GM12878 (cell line): ENCODE measurements around the gene MGAT5. TPM values are rescaled to one million over a fixed set of nuclear protein-coding genes. Genes with fewer than 3 reads are reported as not detected.

Experiments
- ATAC-seq: fragments of 200-7000 bp; cut with Tn5 transposase; 3 replicates; pipeline ENCODE4 v1.9.1; 2020; ENCODE audit warnings: mild to moderate bottlenecking, moderate library complexity
- BruUV-seq: library from RNA; stranded (reverse); fragments of 400-500 nt; replicated peaks from 2 replicates; lab custom pipeline; 2021; lab: Mats Ljungman, UMichigan
- CTCF ChIA-PET: fragments of 300-600 bp; sonication (Branson Sonifier 250); formaldehyde crosslinking; extraction: SDS; loops from one replicate; lab custom pipeline; 2021; ENCODE audit warnings: inconsistent platforms; lab: Yijun Ruan, JAX
- POLR2A ChIA-PET: fragments of 350-600 bp; formaldehyde crosslinking; extraction: SDS; loops from one replicate; lab custom pipeline; 2021; ENCODE audit warnings: inconsistent platforms; lab: Charles Lee
- RAD21 ChIA-PET: fragments of 300-600 bp; sonication (Branson Sonifier 250); formaldehyde crosslinking; loops from one replicate; lab custom pipeline; 2023; ENCODE audit warnings: antibody characterized with exemption; ENCODE audit not compliant: unreplicated experiment; lab: Charles Lee
- SMC1A ChIA-PET: fragments of 300-600 bp; sonication (Branson Sonifier 250); formaldehyde crosslinking; loops from one replicate; lab custom pipeline; 2023; ENCODE audit not compliant: unreplicated experiment, uncharacterized antibody; lab: Charles Lee
- DNase-seq: peaks from one replicate; pipeline ENCODE4 v3.0.0-alpha.2; 2011; ENCODE audit warnings: low read depth, low spot score
- FAIRE-seq: peaks from 3 replicates; lab custom pipeline; 2011; peaks lifted over from hg19 to GRCh38; lab: Jason Lieb, UNC
- H2AFZ ChIP-seq: 2 replicates; pipeline ENCODE4 v1.6.0; 2011; ENCODE audit warnings: low read depth, low read length, control low read depth; ENCODE audit not compliant: control insufficient read depth
- H3K27ac ChIP-seq: 2 replicates; pipeline ENCODE4 v1.5.1; 2011; ENCODE audit warnings: control low read depth; ENCODE audit not compliant: control insufficient read depth, insufficient read depth
- H3K27me3 ChIP-seq, 2 experiments: replicated peaks in 1 of 2; 2 replicates each; pipeline versions ENCODE4 v1.6.0 to v1.6.1; 2011; ENCODE audit warnings: low read length in 1 of 2; ENCODE audit not compliant: control insufficient read depth in 2 of 2, insufficient read depth in 2 of 2
- H3K36me3 ChIP-seq, 2 experiments: 2 replicates each; pipeline ENCODE4 v1.5.1; 2011; ENCODE audit warnings: low read length in 1 of 2; ENCODE audit not compliant: control insufficient read depth in 2 of 2, insufficient read depth in 2 of 2
- H3K4me1 ChIP-seq: 2 replicates; pipeline ENCODE4 v1.6.1; 2011; ENCODE audit warnings: mild to moderate bottlenecking, low read length, moderate library complexity, mixed read lengths; ENCODE audit not compliant: control insufficient read depth, insufficient read depth
- H3K4me2 ChIP-seq: 2 replicates; pipeline ENCODE4 v1.6.0; 2011; ENCODE audit warnings: control low read depth; ENCODE audit not compliant: control insufficient read depth, insufficient read depth
- H3K4me3 ChIP-seq: fragments of 200-600 bp; sonication (generic); 2 replicates; pipeline ENCODE4 v1.5.1; 2016
- H3K79me2 ChIP-seq: 2 replicates; pipeline ENCODE4 v1.6.0; 2011; ENCODE audit warnings: low read length; ENCODE audit not compliant: control insufficient read depth, insufficient read depth
- H3K9ac ChIP-seq: 2 replicates; pipeline ENCODE4 v1.8.0; 2011; ENCODE audit warnings: low read length, control low read depth, mixed read lengths; ENCODE audit not compliant: control insufficient read depth, insufficient read depth
- H3K9me3 ChIP-seq: replicated peaks from 3 replicates; pipeline ENCODE4 v1.5.1; 2011; ENCODE audit warnings: mild to moderate bottlenecking, low read length; ENCODE audit not compliant: control insufficient read depth, insufficient read depth
- H4K20me1 ChIP-seq: 2 replicates; pipeline ENCODE4 v1.6.0; 2011; ENCODE audit not compliant: control insufficient read depth, insufficient read depth
- ATF2 ChIP-seq: IDR thresholded peaks from 2 replicates; pipeline ENCODE4 v1.6.1; 2012; ENCODE audit warnings: low read length, inconsistent platforms
- BCL3 ChIP-seq: IDR thresholded peaks from 2 replicates; pipeline ENCODE4 v1.6.1; 2011; ENCODE audit warnings: borderline replicate concordance, low read depth, mild to moderate bottlenecking, moderate library complexity, low read length; ENCODE audit not compliant: insufficient read depth, poor library complexity, severe bottlenecking
- CHD2 ChIP-seq: IDR thresholded peaks from 2 replicates; pipeline ENCODE4 v1.6.1; 2011; ENCODE audit warnings: low read depth, low read length, improper control_type of control experiment, borderline replicate concordance
- GATAD2B ChIP-seq: fragments of 450-650 bp; conservative IDR thresholded peaks from 2 replicates; pipeline ENCODE4 v1.6.1; 2017; ENCODE audit warnings: low read depth, mild to moderate bottlenecking, moderate library complexity
- MTA3 ChIP-seq: IDR thresholded peaks from 2 replicates; pipeline ENCODE4 v1.6.1; 2012; ENCODE audit warnings: low read length, inconsistent platforms, borderline replicate concordance
- NFYA ChIP-seq: IDR thresholded peaks from 2 replicates; pipeline ENCODE4 v1.6.1; 2011; ENCODE audit warnings: low read depth, mild to moderate bottlenecking, low read length, improper control_type of control experiment, borderline replicate concordance
- NR2C2 ChIP-seq: IDR thresholded peaks from 2 replicates; pipeline ENCODE4 v1.6.1; 2011; ENCODE audit warnings: borderline replicate concordance, low read depth; ENCODE audit not compliant: control insufficient read depth, insufficient read length
- PAX8 ChIP-seq: fragments of 450-650 bp; IDR thresholded peaks from 2 replicates; pipeline ENCODE4 v1.6.1; 2017; ENCODE audit warnings: mild to moderate bottlenecking, moderate library complexity
- PBX3 ChIP-seq: IDR thresholded peaks from 2 replicates; pipeline ENCODE4 v1.6.1; 2011; ENCODE audit warnings: mild to moderate bottlenecking, low read depth, low read length, moderate library complexity; ENCODE audit not compliant: insufficient replicate concordance
- RB1 ChIP-seq: fragments of 450-650 bp; formaldehyde crosslinking; IDR thresholded peaks from 2 replicates; pipeline ENCODE4 v1.6.1; 2017; ENCODE audit warnings: mild to moderate bottlenecking, borderline replicate concordance
- RELA ChIP-seq: fragments of 450-650 bp; IDR thresholded peaks from 2 replicates; pipeline ENCODE4 v1.8.0; 2014; ENCODE audit warnings: borderline replicate concordance; ENCODE audit not compliant: partially characterized antibody
- SKIL ChIP-seq: fragments of 450-650 bp; IDR thresholded peaks from 2 replicates; pipeline ENCODE4 v1.6.1; 2017; ENCODE audit warnings: mild to moderate bottlenecking, low read depth, inconsistent platforms; ENCODE audit not compliant: poor library complexity, severe bottlenecking
- SPI1 ChIP-seq: IDR thresholded peaks from 2 replicates; pipeline ENCODE4 v1.6.1; 2011; ENCODE audit warnings: low read depth, mild to moderate bottlenecking, low read length, moderate library complexity, borderline replicate concordance; ENCODE audit not compliant: insufficient read depth
- TAF1 ChIP-seq: IDR thresholded peaks from 2 replicates; pipeline ENCODE4 v1.6.1; 2011; ENCODE audit warnings: mild to moderate bottlenecking, low read depth, low read length, borderline replicate concordance
- TCF12 ChIP-seq: IDR thresholded peaks from 2 replicates; pipeline ENCODE4 v1.6.1; 2011; ENCODE audit warnings: low read depth, mild to moderate bottlenecking, low read length
- YY1 ChIP-seq: IDR thresholded peaks from 2 replicates; pipeline ENCODE4 v1.6.1; 2011; ENCODE audit warnings: low read depth, mild to moderate bottlenecking, low read length
- ZNF207 ChIP-seq: fragments of 450-650 bp; IDR thresholded peaks from 2 replicates; pipeline ENCODE4 v1.6.1; 2014; ENCODE audit warnings: antibody characterized with exemption, mild to moderate bottlenecking, borderline replicate concordance
- ZNF622 ChIP-seq: fragments of 450-650 bp; IDR thresholded peaks from 2 replicates; pipeline ENCODE4 v1.6.1; 2017; ENCODE audit warnings: mild to moderate bottlenecking, inconsistent platforms
- WGBS: methylation state at CpG from one replicate; pipeline ENCODE4 v1.1.6; 2016; ENCODE audit warnings: low lambda C conversion rate; ENCODE audit not compliant: insufficient replicate concordance, insufficient coverage; ENCODE audit errors: missing lambda C conversion rate; 5-methylcytosine and 5-hydroxymethylcytosine counted together
- in situ Hi-C: fragments of 300-500 bp; cut with MboI; formaldehyde crosslinking; loops from 9 replicates; pipeline ENCODE4 v1.14.3; 2018; ENCODE audit warnings: mixed read lengths
- intact Hi-C: fragments of 100-400 bp; cut with micrococcal nuclease; formaldehyde crosslinking; loops from one replicate; pipeline ENCODE4 v1.14.2; 2022; ENCODE audit not compliant: unreplicated experiment
- polyA plus RNA-seq, 11 experiments: library from polyadenylated mRNA; depleted of rRNA in 4 of 11; unstranded in 6 of 11; stranded (reverse) in 5 of 11; fragments of >200 nt; fragmentation: Nextera tagmentation in 4 of 11; fragmentation: Illumina TruSeq in 1 of 11; extraction: Ambion mirVana in 4 of 11; extraction: Trizol in 1 of 11; gene quantifications; 1 replicate in 1 of 11; 2 replicates in 10 of 11; pipeline versions ENCODE4 v1.2.1 to v1.2.3, GENCODE V29; 2011 to 2016; ENCODE audit warnings: inconsistent platforms in 2 of 11, missing spikeins in 2 of 11, low read depth in 1 of 11
- total RNA-seq, 4 experiments: library from RNA; depleted of rRNA in 3 of 4; stranded (reverse); fragments of >200 nt in 3 of 4; fragmentation: Illumina TruSeq in 1 of 4; extraction: Trizol in 1 of 4; gene quantifications; 2 replicates each; pipeline versions ENCODE4 v1.2.1 to v1.2.3, GENCODE V29; 2013 to 2021

Gene MGAT5
- total and polyA plus RNA-seq, 10 of the 15 experiments (the other 5 are each of a cell fraction or from before 2014, with no cell fraction given), result 4.9 to 104 (median 36.2) TPM

DNA sequence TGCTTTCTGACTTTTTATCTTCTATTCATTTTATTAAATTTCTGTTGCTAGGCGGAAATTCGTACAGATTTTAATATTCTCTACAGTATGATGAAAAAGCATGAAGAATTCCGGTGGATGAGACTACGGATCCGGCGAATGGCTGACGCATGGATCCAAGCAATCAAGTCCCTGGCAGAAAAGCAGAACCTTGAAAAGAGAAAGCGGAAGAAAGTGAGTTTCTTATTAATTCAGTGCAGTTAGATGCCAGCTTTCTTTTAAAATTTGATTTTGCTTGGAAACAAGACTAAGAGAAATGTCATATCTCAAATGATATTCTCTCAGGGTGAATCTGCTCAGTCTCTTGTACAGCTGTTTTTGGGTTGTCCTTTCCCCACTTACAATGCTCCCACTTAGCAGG lies 84.3 kb downstream of the MGAT5 start:
- peaks cover 3% of the 10 kb centered on the region for H3K79me2 ChIP-seq
- DNase-seq (no peak), FAIRE-seq (no peak), ATAC-seq (no peak)
- H3K9ac ChIP-seq, result no peak overlapping the region
- H3K4me3 ChIP-seq, result no peak overlapping the region
- ChIA-PET SMC1A (interaction anchor here (0.8 to 3.9 kb wide), 8 partner anchors 10 to 440 kb away, joined by 3 to 16 read pairs (median 3); no protein-coding TSS in a partner anchor), CTCF (interaction anchor here (1.5 kb wide), 1 partner anchor 94 kb away, joined by 4 read pairs; no protein-coding TSS in a partner anchor), POLR2A (no interaction called here), RAD21 (interaction anchor here (1.1 to 1.9 kb wide), 2 partner anchors 60 to 73 kb away, joined by 3 to 8 read pairs; no protein-coding TSS in a partner anchor)
- in situ Hi-C loops (no loop called here), intact Hi-C loops (loop anchor here (5.0 kb wide), 1 partner anchor 91 kb away; no protein-coding TSS in a partner anchor)
- no peak overlapping the region for H3K4me2 ChIP-seq
- TF ChIP-seq YY1 (no peak), BCL3 (no peak), SKIL (no peak), MTA3 (no peak), CHD2 (no peak), ZNF622 (no peak), SPI1 (no peak), ZNF207 (no peak), GATAD2B (no peak), PBX3 (no peak), TCF12 (no peak), RB1 (no peak), NR2C2 (no peak), NFYA (no peak), RELA (no peak), PAX8 (no peak), TAF1 (no peak), ATF2 (no peak)
- no peaks in the 10 kb centered on the region; the same call in 1 of the 2 replicates for H4K20me1 ChIP-seq
- H3K4me1 ChIP-seq, result peaks cover 25% of the 10 kb centered on the region
- H3K27ac ChIP-seq, result no peak overlapping the region
- BruUV-seq, result no TSS peak
- 98% methylated on average over 8 of the region's 8 CpGs for WGBS
- H3K27me3 ChIP-seq, result no peaks in the 10 kb centered on the region
- no peak overlapping the region for H2AFZ ChIP-seq
- H3K9me3 ChIP-seq, result no peaks in the 10 kb centered on the region; the same call in 2 of the 3 replicates
- H3K36me3 ChIP-seq, result peaks cover 2 to 20% of the 10 kb centered on the region in 2 experiments
